ENCODE results near the gene PTPRN2.
A peak's percentile ranks its signal among the peaks of the same experiment; 100 is the strongest.

The PTPRN2 gene

DNA sequence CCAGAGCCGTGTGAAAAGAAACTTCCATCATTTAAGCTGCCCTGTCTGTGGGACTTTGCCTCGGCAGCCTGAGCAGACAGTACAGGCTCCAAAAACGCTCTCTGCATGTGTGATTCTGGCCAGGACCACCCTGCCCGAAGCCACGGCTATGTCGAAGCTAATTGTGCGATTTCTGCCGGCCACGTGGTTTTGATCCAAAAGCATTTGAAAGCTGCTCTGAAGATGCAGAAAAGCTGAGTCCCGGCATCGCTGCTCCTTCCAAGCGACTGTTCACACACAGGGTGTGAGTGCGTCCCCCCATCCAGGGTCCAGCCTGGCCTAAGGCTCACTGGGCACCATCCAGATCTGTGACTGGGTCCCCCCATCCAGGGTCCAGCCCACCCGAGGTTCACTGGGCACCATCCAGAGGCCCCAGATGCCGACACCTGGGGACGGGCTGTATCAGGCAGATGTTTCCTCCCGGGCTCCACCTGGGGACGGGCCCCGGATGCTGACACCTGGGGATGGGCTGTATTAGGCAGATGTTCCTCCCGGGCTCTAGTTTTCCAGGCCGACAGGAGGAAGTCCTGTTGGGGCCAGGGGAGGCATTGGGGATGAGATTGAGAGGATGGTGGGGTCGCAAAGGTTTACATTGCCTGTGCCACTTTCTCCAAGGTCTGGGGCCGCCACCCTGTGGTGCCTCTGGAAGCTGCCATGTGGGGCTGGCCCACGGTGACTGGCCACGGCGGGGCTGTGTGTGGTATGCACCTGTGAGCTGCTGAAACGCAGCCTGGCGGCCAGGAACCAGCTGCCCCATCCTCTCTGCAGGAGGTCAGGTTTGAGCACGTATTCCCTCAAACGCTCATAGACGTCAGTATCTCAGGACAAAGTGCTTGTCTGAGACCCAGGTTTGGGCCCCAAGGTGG lies 723.5 kb downstream of the PTPRN2 start:
- DNase-seq = no peak

DNA sequence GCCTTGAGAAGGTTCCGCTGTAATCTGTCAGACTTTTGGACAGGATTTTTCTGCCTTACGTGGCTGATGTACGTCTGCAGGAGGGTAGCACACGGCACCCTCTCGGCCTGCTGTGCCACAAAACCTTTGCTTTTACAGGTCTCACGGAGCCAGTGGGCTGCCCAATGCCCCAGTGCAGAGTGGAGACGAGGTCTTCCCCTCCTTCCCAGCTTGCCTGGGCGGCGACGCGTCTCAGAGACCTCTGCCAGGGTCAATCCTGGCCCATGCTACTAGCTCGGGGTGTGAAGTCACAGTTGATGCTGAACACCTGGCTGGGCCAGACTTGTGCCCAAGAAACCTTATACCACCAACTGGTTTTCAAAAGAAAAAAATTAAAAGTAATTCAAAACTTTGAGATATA lies 724.4 kb downstream of the PTPRN2 start:
- no peak for DNase-seq

DNA sequence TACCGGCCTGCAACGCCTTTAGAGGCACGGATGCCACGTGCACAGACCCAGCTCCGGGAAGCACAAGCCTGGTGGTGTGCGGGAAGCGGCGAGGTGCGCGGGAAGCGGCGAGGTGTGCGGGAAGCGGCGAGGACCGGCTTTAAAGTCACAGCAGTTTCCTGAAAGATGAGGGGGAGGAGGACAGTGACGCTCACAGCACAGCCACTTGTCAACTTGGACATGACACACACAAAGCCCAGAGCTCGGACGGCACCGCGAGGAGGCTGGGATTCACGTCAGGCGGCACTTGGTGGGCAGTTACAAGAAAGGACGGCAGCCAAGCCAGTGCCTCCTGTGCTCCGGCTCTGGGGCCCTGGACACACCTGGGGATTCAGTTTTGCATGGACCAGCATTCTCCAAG lies 724.9 kb downstream of the PTPRN2 start:
- DNase-seq = no peak

DNA sequence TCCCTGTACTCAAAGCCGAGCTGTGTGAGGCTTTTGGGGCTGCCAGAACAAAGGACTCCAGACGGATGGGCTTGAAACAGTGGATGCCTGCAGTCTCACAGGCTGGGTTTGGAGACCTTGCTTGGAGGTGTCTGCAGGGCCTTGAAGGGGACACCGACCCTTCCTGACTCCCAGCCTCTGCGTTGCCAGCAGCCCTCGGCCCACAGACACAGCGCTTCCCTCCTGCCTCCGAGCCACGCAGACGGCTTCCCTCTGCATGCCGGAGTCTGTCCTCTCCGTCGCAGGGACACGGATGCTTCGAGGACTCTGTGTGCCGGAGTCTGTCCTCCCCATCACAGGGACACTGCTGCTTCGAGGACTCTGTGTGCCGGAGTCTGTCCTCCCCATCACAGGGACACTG lies 726.1 kb downstream of the PTPRN2 start:
- DNase-seq = no peak

DNA sequence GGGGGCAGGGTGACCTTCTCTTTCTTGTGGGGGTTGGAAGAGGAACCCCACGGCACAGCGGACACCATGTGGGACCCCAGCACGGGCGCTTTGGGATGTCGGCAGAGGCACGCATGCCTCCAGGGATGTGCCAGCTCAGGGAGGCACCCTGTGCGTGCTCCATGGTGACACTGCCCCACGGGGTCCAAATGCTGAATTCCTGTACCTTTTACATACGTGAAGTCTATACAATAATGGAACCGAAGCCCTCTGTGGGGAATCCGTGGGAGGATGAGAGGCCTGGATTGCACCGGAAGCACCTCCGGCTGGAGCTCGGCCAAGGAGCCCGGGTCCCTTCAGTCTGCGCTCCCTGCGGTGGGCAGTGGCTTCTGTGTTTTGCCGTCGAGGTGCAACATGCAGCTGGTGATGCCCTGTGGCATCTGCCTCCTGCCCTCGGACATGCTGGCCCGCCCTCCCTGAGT lies 726.6 kb downstream of the PTPRN2 start:
- DNase-seq = no peak

DNA sequence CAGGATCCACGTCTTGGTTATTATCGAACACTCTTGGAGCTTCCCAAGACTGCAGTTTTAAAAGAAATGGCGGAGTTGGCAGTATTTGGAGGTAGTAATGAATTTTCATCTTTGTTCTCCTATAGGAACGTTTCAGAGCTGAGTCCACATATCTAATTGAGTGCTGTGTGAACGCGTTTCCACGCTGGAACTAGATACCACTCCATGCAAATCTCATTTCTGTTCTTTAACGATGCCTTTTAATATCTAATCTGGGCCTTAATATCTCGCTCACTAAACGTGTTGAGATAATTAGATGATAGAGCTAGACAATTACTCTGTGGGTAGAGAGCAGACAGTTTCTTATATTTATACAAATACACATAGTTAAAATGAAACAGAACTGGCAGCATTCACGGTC lies 727.2 kb downstream of the PTPRN2 start:
- no peak for DNase-seq

DNA sequence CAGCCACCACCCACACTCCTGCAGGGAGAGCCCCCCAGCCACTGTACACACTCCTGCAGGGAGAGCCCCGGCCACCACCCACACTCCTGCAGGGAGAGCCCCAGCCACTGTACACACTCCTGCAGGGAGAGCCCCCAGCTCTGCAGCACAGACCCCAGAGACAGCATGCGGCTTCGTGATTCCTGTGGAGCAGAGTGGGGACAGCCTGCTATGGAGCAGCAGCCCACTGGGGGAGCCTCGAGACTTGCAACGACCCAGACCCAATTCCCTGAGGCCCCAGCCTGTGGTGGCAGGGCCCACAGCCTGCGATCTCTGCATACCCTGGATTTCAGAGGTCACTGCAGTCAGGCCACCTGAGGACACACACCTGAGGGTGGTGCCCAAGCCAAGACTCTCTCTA lies 727.7 kb downstream of the PTPRN2 start:
- no peak for DNase-seq

DNA sequence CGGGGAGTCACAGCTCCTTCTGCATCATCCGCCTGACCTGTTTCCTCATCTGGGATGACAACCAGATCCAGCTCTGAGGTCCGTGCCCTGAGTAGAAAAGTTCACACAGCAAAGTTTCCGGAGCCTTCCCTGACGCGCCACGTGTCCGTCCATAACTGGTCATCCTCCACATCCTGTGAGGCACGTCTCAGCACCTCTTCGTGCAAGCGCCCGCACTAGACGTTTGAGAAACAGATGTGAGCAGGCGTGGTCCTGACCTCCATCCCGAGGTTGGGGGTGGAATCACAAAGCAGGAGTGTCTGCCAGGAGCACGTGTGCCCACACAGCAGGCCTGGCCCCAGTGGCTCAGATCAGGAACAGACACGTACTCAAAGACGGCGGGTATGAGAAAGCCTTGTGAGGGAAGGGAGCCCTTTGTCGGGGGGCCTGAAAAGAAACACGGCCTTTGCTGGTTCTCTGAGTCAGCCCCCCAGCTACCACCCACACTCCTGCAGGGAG lies 730.0 kb downstream of the PTPRN2 start:
- no peak for DNase-seq

DNA sequence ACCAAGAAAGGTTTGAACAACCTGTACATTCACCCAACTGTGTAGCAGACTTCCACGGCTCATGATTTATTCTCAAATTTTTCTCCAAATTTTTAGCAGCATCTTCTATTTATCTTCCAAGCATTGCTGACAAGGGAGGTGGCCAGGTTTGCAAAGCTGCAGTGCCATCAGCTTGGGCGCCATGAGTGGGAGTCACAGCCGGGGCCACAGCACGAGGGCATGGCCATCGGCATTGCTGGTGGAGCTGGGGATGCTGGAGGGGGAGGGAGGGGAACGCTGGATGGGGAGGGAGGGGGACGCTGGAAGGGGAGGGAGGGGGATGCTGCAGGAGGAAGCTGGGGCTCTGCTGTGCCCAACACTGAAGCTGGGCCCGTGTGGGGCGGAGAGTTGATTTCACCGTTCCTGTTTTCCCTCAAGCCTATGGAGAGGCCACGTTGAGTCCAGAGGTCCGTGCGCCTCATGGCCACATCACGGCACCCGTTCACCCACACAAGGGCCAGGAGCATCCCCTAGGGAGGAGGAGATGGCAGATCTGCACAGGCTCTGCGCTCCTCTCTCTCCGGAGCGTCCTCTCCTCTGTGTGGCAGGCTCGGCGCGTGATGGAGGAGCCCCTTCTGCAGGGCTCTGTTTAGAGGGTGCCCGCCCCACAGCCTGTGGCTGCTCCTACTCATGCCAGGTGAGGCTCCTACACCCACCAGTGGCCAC lies 730.6 kb downstream of the PTPRN2 start:
- DNase-seq = no peak

DNA sequence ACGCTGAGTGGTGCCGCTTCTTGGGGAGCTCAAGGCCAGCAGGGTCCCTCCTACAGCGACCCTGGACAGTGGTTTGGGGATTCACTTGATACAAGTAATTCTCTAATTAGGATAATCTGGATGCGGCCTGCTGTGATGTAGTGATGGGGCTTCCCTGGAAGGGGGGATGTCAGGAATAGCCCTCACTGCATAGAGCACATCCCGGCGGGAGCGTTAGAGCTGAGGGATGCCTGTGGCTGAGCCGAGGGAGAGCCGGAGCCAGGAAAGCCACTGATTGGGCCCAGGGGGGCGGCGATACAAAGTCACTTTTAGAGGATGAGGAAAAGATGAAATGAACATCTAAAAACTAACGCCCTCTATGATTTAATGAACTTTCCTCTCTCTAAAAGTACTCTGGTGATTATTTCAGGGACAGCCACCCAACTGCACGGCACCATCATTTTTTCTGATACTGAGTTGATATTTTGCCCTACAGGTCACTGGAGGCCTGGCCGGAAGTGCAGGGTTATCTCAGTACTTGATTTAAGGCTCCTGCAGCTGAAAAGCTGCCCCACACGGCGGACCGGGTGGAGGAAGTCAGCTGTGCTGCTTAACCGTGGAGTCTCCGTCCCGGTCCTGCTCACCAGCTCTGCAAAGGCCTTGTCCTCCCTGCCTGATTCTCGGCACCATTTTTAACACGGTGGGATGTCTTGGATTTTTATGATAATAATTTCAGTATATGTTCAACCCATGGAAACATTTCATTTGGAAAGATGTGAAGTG lies 732.0 kb downstream of the PTPRN2 start:
- no peak for DNase-seq

DNA sequence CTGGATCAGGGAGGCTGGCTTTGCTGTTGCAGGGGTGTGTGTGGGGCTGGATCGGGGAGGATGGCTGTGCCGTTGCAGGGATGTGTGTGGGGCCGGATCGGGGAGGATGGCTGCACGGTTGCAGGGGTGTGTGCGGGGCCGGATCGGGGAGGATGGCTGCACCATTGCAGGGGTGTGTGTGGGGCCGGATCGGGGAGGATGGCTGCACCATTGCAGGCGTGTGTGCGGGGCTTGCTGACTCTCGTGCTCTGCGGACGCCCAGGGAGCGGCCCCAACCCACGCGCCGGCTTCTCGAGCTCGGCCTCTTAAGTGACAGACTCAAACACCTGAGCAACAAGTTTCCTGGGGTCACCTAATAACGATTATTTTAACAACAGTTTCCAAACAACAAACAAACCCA lies 732.6 kb downstream of the PTPRN2 start:
- no peak for DNase-seq

DNA sequence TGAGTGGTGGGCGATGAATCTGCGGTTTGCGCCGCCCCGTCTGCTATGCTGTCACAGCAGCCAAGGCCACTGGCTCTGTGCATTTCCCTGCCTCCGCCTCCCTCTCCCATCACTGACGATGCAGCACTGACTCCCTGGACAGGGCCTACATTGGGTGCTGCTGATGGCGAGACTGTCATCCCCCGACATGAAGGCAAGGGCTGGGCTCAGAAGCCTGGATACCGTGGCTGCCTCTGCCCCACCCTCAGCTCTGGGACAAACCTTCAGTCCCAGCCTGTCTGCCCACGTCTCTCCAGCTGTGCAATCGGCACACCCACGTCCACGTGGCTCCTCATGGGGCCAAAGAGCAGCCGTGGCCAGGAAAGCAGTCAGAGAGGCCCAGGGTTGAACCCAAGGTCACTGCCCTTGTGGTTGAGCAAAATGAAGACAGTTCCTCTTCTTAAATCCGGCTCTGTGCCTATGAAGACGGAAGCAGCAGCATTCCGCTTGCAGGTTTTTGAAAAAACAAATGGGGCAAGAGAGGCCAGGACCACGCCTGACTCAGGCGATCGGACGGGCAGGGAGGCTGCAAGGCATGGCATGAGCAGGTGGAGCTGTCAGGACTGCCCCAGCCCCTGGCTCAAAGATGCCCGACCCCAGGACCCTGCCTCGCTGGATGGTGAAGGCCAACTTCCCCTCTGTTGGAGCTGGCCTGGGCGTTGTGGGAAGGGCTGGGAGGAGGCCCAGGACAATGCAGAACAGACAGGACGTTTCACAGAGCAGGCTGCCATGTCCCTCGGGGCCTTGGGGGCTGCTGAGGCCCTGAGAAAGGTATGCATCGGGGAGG lies 733.3 kb downstream of the PTPRN2 start:
- no peak for DNase-seq

DNA sequence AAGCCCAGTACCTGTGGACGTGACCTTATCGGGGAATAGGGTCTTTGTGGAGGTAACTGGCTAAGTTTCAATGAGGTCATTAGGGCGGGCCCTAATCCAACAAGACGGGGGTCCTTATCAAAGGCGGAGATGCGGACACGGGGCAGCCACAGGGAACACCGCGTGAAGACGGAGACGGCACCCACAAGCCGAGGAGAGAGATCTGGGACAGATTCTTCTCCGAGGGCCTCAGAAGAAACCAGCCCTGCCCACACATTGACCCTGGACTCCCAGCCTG lies 733.9 kb downstream of the PTPRN2 start:
- DNase-seq = no peak

DNA sequence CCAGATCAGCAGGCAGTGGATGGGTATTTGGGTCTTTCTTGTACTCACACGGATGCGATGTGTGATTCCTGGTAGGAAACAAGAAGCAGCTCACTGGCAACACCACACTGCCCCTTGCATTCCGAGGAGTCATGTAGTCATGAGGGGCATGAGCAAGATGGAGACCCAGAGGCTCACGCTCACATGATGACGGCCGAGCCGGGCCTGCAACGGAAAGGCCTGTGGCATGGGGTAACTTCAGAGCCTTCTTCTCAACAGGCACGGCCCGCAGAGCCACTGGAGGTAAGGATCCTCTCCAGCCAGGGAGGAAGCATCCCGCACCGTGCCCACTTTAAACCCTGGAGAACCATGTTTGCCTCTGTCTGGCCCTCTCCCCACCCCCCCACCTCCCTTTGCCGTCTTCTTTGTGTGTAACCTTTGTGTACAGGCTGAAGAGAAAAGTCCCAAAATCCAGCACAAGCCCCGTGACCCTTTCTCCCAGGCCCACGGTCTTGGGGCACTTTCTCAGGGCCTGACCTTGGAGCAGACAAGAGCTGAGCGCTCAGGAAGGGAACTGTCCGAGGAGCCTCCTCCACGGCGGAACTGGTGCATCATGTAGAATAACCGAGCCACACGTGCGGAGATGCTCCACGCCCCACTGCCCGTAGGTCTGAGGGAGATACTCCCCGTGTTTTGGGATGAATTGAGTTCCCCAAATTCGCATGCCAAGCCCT lies 734.4 kb downstream of the PTPRN2 start:
- DNase-seq = no peak

DNA sequence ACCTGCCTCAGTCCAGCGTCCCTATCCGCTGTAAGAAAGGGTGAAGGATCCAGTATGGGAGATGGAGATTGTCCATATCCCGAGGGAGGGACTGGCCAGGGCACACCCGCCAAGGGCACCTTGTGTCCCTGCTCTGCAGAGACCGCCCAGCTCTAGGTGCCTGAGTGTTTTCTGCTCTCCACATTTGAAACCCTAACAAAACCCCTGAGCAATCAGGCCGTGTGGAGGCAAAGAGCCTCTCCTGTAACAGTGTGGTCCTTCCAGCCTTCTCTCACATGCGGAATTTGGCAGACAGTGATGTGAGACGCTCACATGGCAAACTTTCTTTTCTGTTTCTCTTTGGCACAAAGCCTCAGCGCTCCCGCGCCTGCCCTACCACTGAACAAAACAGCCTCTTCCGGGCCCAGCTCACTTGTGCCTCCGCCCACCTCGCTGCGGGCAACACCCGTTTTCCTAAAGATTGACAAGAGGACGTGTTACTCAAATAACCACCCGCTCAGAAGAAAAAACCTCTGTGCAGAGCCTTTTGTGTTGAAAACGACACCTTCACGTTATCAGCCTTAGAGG lies 736.0 kb downstream of the PTPRN2 start:
- DNase-seq = peak; percentile 67

DNA sequence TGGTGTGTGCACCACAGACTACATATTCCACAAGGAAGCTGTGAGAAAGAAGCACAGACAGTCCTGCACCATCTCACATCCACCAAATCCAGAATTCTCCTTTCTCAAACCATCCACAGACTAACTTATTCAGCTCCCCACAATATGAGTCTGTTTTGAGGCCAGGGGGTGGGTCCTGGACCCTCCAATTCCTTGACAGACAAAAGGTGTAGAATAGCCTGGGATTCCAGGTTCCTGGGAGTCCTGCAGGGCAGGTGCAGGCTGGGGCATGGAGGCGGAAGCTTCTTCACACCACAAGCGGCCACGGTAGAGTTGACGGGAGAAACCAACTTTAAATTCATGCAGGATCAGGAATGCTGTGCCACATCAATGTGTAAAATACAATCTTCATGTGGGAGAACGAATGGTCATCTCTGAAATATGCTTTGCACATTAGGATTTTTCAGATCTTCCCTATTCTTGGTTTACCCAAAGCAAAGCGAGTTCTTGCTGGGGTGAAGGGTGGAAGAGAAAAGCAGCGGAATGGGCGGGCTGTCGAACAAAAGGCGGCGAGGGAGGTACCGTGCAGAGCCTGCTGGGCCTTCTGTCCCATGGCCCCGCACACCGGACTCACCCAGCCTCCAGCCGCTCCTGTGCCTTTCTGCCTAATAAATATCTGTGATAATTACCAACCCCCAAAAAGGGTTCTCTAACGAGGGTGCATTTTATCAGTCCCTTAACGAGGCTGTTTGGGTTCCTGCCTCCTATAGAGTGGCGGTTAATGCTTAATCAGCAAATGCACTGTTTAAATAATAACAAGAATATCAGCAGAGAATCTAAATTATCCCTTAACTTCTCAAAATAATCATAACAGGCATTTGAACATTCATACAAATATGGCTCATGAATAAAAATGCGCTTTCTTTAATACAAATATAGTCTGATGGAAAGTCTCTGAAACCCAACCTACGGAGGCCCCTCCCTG lies 736.9 kb downstream of the PTPRN2 start:
- no peak for DNase-seq

DNA sequence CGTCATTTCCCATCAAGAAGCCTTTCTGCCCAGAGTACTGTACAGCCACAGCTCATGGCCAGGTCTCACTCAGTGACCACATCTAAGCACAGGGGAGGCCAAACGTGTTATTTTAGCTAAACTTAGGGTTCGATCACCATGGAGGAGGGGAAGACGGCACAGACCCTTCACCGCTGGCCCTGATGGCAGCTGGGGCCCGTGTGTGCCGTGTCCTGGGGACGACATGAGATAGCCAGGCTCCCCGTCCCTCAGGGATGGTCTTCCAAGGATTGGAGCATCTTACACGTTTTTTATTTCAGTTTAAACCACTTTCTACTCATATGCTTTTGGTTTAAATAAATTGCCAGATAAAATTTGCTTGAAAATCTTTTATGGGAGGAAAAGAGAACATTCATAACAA lies 737.9 kb downstream of the PTPRN2 start:
- no peak for DNase-seq

DNA sequence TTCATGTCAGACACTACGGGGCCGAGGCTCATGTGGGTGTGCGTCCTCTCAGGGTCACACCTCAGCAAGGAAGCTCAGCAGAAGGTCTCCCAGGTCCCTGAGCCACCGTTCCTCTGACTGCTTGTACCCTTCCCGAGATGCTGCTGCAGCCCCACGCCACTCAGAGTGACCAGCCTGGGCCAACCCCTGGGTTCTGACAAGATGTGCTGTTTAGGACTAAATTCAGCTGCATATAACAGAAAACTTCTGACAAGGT lies 738.4 kb downstream of the PTPRN2 start:
- DNase-seq = no peak

DNA sequence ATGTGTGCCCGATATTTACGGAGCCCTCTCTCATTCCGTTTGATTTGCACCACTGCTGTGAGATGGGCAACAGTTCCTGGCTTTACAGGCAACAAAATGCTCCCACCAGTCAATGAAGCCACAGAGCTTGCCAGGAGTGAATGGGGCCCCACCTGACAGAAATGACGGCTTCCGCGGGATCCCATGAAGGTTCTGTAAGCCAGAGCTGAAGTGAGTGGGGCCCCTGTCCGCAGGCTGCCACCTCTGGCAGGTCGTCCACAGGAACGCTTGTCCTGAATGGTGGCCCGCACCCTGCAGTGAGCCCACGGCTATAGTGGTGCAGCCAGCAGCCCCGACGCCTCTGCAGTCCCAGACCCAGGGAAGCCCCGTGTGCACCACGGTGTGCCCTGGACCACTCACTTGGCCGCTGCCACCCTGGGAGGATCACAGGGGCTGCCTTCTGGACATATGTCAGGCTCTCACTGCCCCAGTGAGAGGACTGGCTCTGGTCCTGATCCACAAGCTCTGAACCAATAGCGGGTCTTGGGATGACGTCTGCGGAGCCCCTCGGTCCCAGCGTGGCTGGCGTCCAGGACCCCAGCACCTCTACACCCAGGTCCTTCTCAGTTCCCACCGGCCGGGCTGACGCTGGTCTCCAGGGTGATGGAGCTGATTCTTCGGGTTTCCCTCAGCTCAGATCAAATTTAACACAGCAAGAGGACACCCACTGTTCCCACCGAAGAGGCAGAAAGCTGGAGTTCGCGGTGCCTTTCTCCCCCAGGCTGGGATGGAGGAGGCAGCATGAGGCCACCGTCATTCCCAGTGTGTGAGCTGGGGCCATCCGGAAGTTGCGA lies 738.9 kb downstream of the PTPRN2 start:
- no peak for DNase-seq

All from NCI-H510A (cell line).